Effector memory CD8-positive, alpha-beta T cell (primary cell): ENCODE measurements around the gene MYH11.
"Not testable (repeated sequence)": the region's sequence is repeated elsewhere in the genome, so short reads cannot be mapped to it uniquely, and the experiment has no call there.

Experiments
- ATAC-seq: fragments of 150-1000 bp; cut with Tn5 transposase; replicated peaks from 2 replicates; pipeline ENCODE4 v1.10.0; 2021; ENCODE audit warnings: mild to moderate bottlenecking, moderate library complexity
- DNase-seq, 3 experiments: peaks; one replicate each; pipeline ENCODE4 v3.0.0; 2021
- H3K27ac Mint-ChIP-seq, 2 donors: one replicate each; pipeline ENCODE4 v1.8.0; 2022; ENCODE audit warnings: mild to moderate bottlenecking in 2 of 2, mixed read lengths in 2 of 2, moderate library complexity in 2 of 2
- H3K27me3 Mint-ChIP-seq, 2 donors: one replicate each; pipeline ENCODE4 v1.8.0; 2022; ENCODE audit warnings: mixed read lengths in 2 of 2
- H3K36me3 Mint-ChIP-seq: one replicate; pipeline ENCODE4 v1.8.0; 2022; ENCODE audit warnings: mild to moderate bottlenecking, moderate library complexity, mixed read lengths; ENCODE audit not compliant: insufficient read depth
- H3K4me1 Mint-ChIP-seq, 2 donors: one replicate each; pipeline ENCODE4 v1.8.0; 2022; ENCODE audit warnings: low read depth in 2 of 2, mixed read lengths in 2 of 2
- H3K4me3 Mint-ChIP-seq, 2 donors: one replicate each; pipeline ENCODE4 v1.8.0; 2022; ENCODE audit warnings: mild to moderate bottlenecking in 2 of 2, mixed read lengths in 2 of 2, moderate library complexity in 2 of 2
- H3K9me3 Mint-ChIP-seq, 2 donors: one replicate each; pipeline ENCODE4 v1.8.0; 2022; ENCODE audit warnings: mixed read lengths in 2 of 2

Gene MYH11

GRCh38 chr16:15735610-15736009 lies 121.2 kb downstream of the MYH11 start:
- no peaks in the 10 kb centered on the region for H3K27me3 Mint-ChIP-seq
- peaks cover 12% of the 10 kb centered on the region for H3K36me3 Mint-ChIP-seq
- no peak overlapping the region for H3K4me3 Mint-ChIP-seq
- DNase-seq, result no peak
- H3K27ac Mint-ChIP-seq, result no peak overlapping the region
- no peaks in the 10 kb centered on the region for H3K9me3 Mint-ChIP-seq
- no peak for ATAC-seq
- H3K4me1 Mint-ChIP-seq, result peaks cover 0 to 3% of the 10 kb centered on the region in 2 donors

DNA sequence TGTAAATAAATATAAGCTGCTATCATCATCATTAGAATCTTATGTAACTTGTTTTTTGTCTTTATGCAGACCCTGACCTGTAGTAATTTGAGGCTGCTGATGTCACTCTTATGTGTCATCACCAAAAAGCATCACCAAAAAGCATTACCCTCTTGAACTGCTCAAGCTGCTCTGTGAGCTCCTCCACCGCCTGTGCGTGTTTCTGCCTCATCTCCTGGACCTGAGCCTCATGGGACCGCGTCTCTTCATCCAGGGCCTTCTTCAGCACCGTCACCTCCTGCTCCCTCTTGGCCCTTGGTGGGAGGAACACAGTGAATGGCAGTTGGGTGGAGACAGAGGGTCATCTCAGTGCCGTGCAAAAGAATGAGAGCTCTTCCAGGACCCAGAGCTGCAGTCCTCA lies 124.4 kb downstream of the MYH11 start:
- no peak overlapping the region for H3K4me3 Mint-ChIP-seq
- ATAC-seq (no peak), DNase-seq (no peak)
- no peak overlapping the region for H3K27ac Mint-ChIP-seq
- H3K9me3 Mint-ChIP-seq, result no peaks in the 10 kb centered on the region
- peaks cover 0 to 3% of the 10 kb centered on the region in 2 donors for H3K4me1 Mint-ChIP-seq
- peaks cover 9% of the 10 kb centered on the region for H3K36me3 Mint-ChIP-seq
- H3K27me3 Mint-ChIP-seq, result no peaks in the 10 kb centered on the region

DNA sequence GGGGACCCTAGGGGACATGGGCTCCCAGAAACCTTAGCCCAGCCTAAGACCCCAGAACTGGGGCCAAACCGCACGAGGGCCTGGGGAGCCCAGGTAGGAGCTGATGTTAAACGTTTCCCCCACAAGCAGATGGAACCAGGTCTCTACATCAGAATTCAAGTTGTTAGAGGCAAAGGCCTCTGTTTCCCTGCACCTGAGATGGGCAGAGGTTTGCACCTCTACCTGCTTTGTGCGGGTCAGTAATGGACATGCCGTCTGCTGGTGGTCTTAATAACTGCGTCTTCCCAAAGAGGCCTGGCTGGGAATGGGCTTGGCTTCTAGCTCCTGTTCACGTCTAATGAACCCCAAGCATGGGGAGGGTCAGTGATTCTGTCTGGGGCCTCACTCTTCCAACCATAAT lies 127.7 kb downstream of the MYH11 start:
- Mint-ChIP-seq H3K4me1 (no peaks in the 10 kb centered on the region), H3K27ac (no peak overlapping the region), H3K9me3 (no peaks in the 10 kb centered on the region), H3K27me3 (no peaks in the 10 kb centered on the region), H3K4me3 (no peak overlapping the region), H3K36me3 (peaks cover 17% of the 10 kb centered on the region)
- no peak for ATAC-seq
- no peak for DNase-seq

DNA sequence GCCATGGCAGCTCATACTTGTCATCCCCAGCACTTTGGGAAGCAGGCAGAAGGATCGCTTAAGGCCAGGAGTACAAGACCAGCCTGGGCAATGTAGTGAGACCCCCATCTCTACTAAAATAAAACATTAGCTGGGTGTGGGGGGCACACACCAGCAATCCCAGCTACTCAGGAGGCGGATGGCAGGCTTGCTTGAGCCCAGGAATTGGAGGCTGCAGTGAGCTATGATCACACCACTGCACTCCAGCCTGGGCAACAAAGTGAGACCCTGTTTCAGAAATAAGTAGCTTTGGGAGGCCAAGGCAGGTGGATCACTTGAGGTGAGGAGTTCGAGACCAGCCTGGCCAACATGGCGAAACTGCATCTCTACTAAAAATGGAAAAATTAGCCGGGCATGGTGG lies 129.1 kb downstream of the MYH11 start:
- ATAC-seq, DNase-seq, H3K4me3 Mint-ChIP-seq, H3K9me3 Mint-ChIP-seq, H3K4me1 Mint-ChIP-seq, H3K27me3 Mint-ChIP-seq, H3K27ac Mint-ChIP-seq: not testable (repeated sequence)
- H3K36me3 Mint-ChIP-seq, result peaks cover 15% of the 10 kb centered on the region

DNA sequence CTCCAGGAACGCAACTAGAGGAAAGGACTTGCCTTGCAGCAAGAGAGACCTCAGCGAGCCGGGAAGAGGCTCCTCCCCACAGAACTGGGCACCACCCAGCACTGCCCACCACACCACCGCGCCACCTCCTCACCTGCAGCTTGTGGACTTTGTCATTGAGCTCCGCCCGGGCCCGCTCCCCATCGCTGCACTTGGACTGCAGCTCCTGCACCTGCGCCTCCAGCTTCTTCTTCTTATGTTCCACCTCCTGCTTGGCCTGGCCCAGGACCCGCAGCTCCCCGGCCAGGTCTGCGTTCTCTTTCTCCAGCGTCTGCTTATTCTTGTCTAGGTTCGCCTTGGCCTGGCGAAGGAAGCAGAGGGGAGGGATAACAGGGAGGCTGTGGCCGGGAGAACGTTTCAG lies 130.1 kb downstream of the MYH11 start:
- no peak for ATAC-seq
- peaks cover 13% of the 10 kb centered on the region for H3K36me3 Mint-ChIP-seq
- no peak overlapping the region for H3K4me3 Mint-ChIP-seq
- no peaks in the 10 kb centered on the region for H3K9me3 Mint-ChIP-seq
- peak overlapping the region in 1 of 2 donors; percentile 69 for H3K27ac Mint-ChIP-seq
- H3K4me1 Mint-ChIP-seq, result no peaks in the 10 kb centered on the region
- no peaks in the 10 kb centered on the region for H3K27me3 Mint-ChIP-seq
- DNase-seq, result no peak

GRCh38 chr16:15725641-15726240 lies 131.1 kb downstream of the MYH11 start:
- ATAC-seq (no peak), DNase-seq (no peak)
- Mint-ChIP-seq H3K4me1 (no peaks in the 10 kb centered on the region), H3K36me3 (peaks cover 16% of the 10 kb centered on the region), H3K9me3 (no peaks in the 10 kb centered on the region), H3K4me3 (no peak overlapping the region), H3K27ac (no peak overlapping the region), H3K27me3 (no peaks in the 10 kb centered on the region)

GRCh38 chr16:15723808-15724207 lies 133.0 kb downstream of the MYH11 start:
- ATAC-seq (no peak), DNase-seq (no peak)
- H3K4me1 Mint-ChIP-seq, result no peaks in the 10 kb centered on the region
- H3K27me3 Mint-ChIP-seq, result no peaks in the 10 kb centered on the region
- H3K9me3 Mint-ChIP-seq, result no peaks in the 10 kb centered on the region
- H3K4me3 Mint-ChIP-seq, result no peak overlapping the region
- peaks cover 21% of the 10 kb centered on the region for H3K36me3 Mint-ChIP-seq
- peak overlapping the region in 1 of 2 donors; percentile 68 for H3K27ac Mint-ChIP-seq

GRCh38 chr16:15721018-15721417 lies 135.8 kb downstream of the MYH11 start:
- Mint-ChIP-seq H3K27me3 (no peaks in the 10 kb centered on the region), H3K36me3 (peaks cover 34% of the 10 kb centered on the region), H3K9me3 (no peaks in the 10 kb centered on the region), H3K27ac (peak overlapping the region in 1 of 2 donors; percentile 71), H3K4me1 (peaks cover 0 to 2% of the 10 kb centered on the region in 2 donors), H3K4me3 (peak overlapping the region in 1 of 2 donors; percentile 45)
- DNase-seq (no peak), ATAC-seq (no peak)

GRCh38 chr16:15716694-15717447 lies 140.0 kb downstream of the MYH11 start:
- Mint-ChIP-seq H3K27me3 (no peaks in the 10 kb centered on the region), H3K27ac (peak overlapping the region in 1 of 2 donors; percentile 26), H3K9me3 (no peaks in the 10 kb centered on the region), H3K36me3 (peaks cover 36% of the 10 kb centered on the region), H3K4me1 (peaks cover 18 to 19% of the 10 kb centered on the region in 2 donors), H3K4me3 (no peak overlapping the region)
- ATAC-seq (no peak), DNase-seq (no peak)

- H3K9me3 Mint-ChIP-seq, result no peaks in the 10 kb centered on the region
- ATAC-seq, result no peak
- H3K4me3 Mint-ChIP-seq, result no peak overlapping the region
- H3K27me3 Mint-ChIP-seq, result no peaks in the 10 kb centered on the region
- peaks cover 19% of the 10 kb centered on the region in 2 donors for H3K4me1 Mint-ChIP-seq
- peaks cover 35% of the 10 kb centered on the region for H3K36me3 Mint-ChIP-seq
- DNase-seq, result no peak
- peak overlapping the region; percentile 35 to 44 for H3K27ac Mint-ChIP-seq
These were observed 141.6 kb downstream of the MYH11 start for GRCh38 chr16:15715221-15715620.

GRCh38 chr16:15714393-15715172 lies 142.2 kb downstream of the MYH11 start:
- peaks cover 19% of the 10 kb centered on the region in 2 donors for H3K4me1 Mint-ChIP-seq
- no peaks in the 10 kb centered on the region for H3K9me3 Mint-ChIP-seq
- no peak for ATAC-seq
- H3K4me3 Mint-ChIP-seq, result no peak overlapping the region
- peaks cover 33% of the 10 kb centered on the region for H3K36me3 Mint-ChIP-seq
- H3K27me3 Mint-ChIP-seq, result no peaks in the 10 kb centered on the region
- no peak for DNase-seq
- peak overlapping the region in 1 of 2 donors; percentile 14 for H3K27ac Mint-ChIP-seq

DNA sequence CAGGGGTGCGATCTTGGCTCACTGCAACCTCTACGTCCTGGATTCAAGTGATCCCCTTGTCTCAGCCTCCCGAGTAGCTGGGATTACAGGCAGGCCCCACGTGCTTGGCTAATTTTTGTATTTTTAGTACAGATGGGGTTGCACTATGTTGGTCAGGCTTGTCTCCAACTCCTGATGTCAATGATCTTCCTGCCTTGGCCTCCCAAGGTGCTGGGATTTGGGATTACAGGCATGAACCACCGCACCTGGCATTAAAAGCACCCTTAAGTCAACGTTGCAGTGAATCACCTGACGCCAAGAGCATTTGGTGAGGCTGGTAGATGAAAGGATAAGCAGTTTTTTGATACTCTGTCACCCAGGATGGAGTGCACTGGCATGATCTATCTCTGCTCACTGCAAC lies 147.8 kb downstream of the MYH11 start:
- no peak overlapping the region for H3K27ac Mint-ChIP-seq
- H3K36me3 Mint-ChIP-seq, result peaks cover 31% of the 10 kb centered on the region
- H3K4me3 Mint-ChIP-seq, result no peak overlapping the region
- H3K9me3 Mint-ChIP-seq, result no peaks in the 10 kb centered on the region
- no peak for DNase-seq
- ATAC-seq, result no peak
- peaks cover 11 to 16% of the 10 kb centered on the region in 2 donors for H3K4me1 Mint-ChIP-seq
- H3K27me3 Mint-ChIP-seq, result no peaks in the 10 kb centered on the region

DNA sequence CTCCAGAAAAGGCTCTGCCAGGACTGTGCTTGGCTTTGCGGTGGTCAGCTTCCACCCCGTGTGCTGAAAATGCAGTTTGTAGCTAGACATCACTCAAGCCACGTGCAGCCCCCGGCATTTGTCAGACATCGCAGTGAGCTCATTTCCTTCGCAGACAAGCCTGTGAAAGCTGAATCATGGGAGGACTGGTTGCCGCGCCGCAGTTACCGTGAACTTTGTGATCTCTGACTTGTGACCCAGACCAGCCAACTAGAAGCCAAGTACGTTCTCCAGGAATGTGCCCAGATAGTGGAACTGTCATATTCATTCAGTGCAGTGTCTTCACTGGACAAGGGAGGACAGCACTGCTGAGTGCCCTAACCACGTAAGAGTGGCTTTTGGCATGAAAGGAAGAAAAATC lies 148.7 kb downstream of the MYH11 start:
- H3K9me3 Mint-ChIP-seq, result no peaks in the 10 kb centered on the region
- no peak overlapping the region for H3K27ac Mint-ChIP-seq
- H3K4me3 Mint-ChIP-seq, result no peak overlapping the region
- H3K4me1 Mint-ChIP-seq, result peaks cover 8 to 13% of the 10 kb centered on the region in 2 donors
- peaks cover 29% of the 10 kb centered on the region for H3K36me3 Mint-ChIP-seq
- H3K27me3 Mint-ChIP-seq, result no peaks in the 10 kb centered on the region
- no peak for DNase-seq
- no peak for ATAC-seq
